GM12801 (cell line): Measurements from ENCODE around the gene HSD11B1L.

ENCODE experiments used
- TF ChIP-seq, protein P1 (sequence below): IDR thresholded peaks from one replicate; pipeline ENCODE4 v1.5.1; 2011; ENCODE audit warnings: control low read depth; ENCODE audit not compliant: insufficient read length; ENCODE audit errors: extremely low read depth

HSD11B1L gene

DNA sequence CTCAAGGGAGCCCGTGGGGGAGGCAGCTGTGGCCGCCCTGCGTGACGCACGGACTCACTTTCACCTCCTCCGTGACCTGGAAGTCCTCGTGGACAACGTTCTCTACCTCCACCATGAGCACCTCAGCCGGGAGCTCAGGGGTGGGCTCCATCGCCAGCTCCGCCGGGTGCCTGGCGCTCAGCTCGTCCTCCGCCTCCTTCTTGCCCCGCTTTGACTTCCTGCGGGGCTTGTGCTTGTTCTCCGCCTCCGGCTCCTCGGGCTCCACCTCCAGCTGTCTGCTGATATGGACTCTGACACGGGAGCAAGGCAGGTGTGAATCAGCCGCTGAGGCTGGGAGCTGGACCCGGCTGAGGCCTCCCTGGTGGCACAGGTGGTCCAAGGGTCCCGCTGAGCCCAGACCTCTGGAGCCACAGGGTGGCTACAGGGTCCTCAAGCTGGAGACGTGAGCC, 30.9 kb downstream of the HSD11B1L start:
- TF ChIP-seq, protein P1, sequence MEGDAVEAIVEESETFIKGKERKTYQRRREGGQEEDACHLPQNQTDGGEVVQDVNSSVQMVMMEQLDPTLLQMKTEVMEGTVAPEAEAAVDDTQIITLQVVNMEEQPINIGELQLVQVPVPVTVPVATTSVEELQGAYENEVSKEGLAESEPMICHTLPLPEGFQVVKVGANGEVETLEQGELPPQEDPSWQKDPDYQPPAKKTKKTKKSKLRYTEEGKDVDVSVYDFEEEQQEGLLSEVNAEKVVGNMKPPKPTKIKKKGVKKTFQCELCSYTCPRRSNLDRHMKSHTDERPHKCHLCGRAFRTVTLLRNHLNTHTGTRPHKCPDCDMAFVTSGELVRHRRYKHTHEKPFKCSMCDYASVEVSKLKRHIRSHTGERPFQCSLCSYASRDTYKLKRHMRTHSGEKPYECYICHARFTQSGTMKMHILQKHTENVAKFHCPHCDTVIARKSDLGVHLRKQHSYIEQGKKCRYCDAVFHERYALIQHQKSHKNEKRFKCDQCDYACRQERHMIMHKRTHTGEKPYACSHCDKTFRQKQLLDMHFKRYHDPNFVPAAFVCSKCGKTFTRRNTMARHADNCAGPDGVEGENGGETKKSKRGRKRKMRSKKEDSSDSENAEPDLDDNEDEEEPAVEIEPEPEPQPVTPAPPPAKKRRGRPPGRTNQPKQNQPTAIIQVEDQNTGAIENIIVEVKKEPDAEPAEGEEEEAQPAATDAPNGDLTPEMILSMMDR, result no peak

DNA sequence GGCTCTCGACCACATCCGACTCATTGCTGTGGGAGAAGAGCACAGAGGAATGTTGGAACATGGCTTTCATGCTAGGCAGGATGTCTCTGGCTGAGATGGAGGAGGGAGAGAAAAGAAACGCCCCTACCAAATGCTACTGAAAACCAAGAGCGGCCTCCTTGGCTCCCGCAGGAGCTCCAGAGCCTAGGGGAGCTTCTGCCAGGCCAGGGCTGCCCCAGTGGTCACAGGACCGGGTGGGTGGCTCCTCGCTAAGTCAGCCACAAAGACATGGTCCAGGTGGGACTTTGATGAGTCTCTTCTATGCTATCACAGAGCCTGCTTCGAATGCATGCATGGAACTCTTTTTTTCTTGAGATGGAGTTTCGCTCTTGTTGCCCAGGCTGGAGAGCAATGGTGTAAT, 32.4 kb downstream of the HSD11B1L start:
- TF ChIP-seq, protein P1, result no peak

DNA sequence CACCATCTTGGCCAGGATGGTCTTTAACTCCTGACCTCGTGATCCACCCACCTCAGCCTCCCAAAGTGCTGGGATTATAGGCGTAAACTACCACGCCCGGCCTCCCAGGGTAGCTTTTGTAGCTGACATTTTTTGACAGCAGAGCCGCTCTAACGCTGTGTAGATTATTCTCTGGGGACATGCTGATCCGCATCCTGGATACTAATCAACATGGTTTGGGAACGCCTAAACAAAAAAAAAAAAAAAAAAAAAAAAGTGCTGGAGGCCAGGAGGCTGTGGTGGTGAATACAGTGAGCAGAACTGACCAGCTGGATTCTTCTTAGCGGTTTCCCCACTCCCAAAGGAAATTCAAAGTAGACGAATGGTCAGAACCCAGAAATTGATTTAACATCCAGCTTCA, 34.0 kb downstream of the HSD11B1L start:
- TF ChIP-seq, protein P1, result no peak

DNA sequence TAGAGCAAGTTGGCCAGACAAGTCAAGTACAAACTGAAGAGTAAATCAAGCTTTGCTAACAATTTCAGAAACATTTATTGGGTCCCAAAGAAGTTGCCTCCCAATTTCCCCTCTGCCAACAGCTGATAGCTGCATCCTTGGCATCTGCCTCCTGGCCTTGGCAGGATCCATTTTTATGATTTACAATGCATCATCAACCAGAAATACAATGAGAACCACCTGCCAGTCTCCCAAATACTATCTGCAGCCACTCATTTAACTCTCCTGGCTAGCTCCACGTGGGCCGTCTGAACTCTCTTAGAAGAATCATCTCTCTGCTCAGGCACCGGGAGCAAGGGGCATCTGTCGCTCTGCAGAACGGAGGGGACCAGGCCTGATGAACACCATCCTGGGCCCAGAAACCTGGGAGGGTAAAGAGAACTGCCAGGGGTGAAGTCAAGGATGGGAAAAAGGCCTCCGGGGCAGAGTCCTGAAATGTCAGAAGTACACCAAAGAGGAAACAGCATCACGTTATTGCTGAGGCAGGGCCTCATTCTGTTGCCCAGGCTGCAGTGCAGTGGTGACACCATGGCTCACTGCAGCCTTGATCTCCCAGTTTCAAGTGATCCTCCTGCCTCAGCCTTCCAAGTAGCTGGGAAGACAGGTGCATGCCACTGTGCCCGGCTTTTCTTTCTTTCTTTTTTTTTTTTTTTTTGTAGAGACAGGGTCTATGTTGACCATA, 36.5 kb downstream of the HSD11B1L start:
- TF ChIP-seq, protein P1, result no peak

DNA sequence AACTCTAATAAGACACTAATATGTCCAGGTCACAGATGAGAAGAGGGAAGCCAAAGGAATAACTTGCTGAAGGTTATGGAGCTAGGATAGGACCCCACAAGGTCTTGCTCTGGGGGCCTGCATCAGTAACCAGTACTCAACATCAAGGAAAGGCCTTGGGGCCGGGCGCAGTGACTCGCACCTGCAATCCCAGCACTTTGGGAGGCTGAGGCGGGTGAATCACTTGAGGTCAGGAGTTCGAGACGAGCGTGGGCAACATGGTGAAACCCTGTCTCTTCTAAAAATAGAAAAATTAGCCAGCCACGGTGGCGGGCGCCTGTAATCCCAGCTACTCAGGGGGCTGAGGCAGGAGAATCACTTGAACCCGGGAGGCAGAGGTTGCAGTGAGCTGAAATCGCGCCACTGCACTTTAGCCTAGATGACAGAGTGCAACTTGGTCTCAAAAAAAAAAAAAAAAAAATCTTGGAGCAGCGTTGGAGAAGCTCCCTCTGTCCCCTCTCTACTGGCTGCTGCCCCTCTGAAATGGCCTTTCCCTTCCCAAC, 37.3 kb downstream of the HSD11B1L start:
- TF ChIP-seq, protein P1, result no peak

DNA sequence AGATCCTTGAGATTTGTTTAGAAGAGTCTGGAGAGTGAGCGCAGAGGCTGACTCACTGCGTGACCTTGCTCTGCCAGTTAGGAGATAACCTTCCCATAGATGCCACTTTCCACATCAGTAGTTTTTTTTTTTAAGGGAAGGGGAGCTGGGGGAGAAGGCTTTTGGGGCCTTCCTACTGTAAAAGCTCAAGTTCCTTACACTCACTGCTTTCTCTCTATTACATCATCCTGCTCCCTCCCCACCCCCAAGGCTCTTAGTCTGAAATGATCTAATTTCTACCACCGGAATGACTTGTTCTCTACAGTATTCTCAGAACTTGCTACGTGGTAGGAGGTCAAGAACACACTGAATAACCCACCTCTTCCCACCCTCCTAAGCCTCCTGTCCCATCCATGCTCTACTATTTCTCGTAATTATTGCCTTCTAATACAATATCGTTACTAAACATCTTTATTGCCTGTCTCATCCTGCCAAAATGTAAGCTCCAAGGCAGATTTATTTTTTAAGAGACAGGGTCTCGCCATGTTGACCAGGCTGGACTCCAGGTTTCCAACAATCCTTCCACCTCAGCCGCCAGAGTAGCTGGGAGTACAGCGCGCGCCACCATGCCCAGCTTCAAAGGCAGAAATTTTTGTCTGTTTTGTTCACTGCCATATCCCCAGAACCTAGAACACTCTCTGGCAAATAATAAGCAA, 37.9 kb downstream of the HSD11B1L start:
- TF ChIP-seq, protein P1, result no peak

DNA sequence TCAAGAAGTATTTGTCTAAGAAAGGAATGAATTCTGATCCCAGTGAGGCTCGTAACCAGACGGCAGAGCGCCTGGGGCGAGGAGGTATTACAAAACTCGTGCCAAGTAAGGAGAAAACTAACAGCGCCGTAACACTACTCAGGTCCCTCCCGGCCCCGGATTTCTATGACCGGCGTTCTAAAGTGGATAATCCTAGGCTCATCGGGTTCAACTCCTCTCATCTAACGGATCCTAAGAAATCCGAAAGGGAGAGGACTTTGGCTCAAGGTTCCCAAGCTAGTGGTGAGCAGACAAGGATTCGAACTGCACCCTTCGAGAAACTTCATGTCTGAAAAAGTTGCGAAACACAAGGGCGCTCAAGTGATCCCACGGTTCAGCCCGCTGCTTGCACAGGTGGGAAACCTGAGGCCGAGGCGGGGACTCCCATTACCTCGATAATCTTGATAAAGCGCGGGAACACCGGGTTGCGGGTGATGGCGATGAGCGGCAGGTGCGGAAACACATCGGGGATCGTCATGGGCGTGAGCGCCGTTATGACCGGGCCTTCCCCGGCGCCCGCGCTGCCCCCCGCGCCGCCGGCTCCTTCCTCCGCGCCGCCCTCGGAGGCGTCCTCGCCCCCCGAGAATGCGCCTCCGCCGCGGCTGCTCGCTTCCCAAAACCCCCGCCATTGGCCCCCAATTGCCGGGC, 38.6 kb downstream of the HSD11B1L start:
- TF ChIP-seq, protein P1, result no peak
